ENCODE data around the gene CRACR2B. TPM values are rescaled to one million over a fixed set of nuclear protein-coding genes. Genes with fewer than 3 reads are reported as not detected.

CRACR2B gene
- total and polyA plus RNA-seq, 2 of the 8 experiments (the other 6 are each of a cell fraction or from before 2014, with no cell fraction given) = 18.2 to 26.4 TPM

DNA sequence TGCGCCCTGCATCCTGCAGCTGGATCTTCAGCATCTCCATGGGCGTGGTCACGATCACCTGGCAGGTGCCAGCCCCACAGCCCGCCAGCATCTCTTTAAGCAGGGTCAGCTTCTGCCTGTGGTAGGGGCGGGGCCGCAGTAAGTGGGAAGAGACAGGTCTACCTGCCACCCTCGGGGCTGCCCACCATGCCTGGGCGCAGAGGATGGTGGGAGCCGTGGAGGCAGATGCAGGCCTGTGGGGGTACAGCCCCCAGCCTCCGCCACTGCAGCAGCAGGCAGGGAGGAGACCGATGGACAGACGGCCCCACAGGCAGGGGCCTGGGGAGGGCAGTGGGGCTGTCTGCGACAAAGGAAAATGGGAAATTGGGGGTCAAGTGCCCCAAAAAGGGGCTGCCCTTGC lies 34.8 kb upstream of the CRACR2B start:
- H3K56ac ChIP-seq (replicated peaks; ENCODE audit: insufficient read length, low read depth, low read length) = no peak overlapping the region
- H3K36me3 ChIP-seq (ENCODE audit: control insufficient read depth in 2 of 4, insufficient read depth in 4 of 4, low read length in 3 of 4) = peaks cover 0 to 12% (median 0%) of the 10 kb centered on the region in 4 experiments; a peak in 3 of 8 replicates
- H4K91ac ChIP-seq (replicated peaks; ENCODE audit: insufficient read length, low read length) = no peak overlapping the region
- POLR2A ChIA-PET (ENCODE audit: partially characterized antibody) = interaction anchor here (0.7 to 53.0 kb wide), 3 partner anchors 16 to 44 kb away, joined by 3 to 1917 read pairs (median 43); partner anchors contain the start of genes CD151, CRACR2B, GATD1 and PNPLA2
- H2BK15ac ChIP-seq (ENCODE audit: low read length) = no peak overlapping the region
- CTCF ChIA-PET (ENCODE audit: partially characterized antibody) = interaction anchor here (0.6 to 2.2 kb wide), 3 partner anchors 10 to 20 kb away, joined by 3 to 10 read pairs (median 3); no protein-coding TSS in a partner anchor
- H3K4me1 ChIP-seq (replicated peaks in 1 of 4; ENCODE audit: control insufficient read depth in 3 of 4, insufficient read depth in 4 of 4, low read length in 3 of 4) = peaks cover 4 to 36% (median 25%) of the 10 kb centered on the region in 4 experiments
- H3K27me3 ChIP-seq (replicated peaks in 1 of 4; ENCODE audit: control insufficient read depth in 3 of 4, extremely low read depth in 1 of 4, insufficient read depth in 3 of 4, low read length in 3 of 4) = no peaks in the 10 kb centered on the region
- H4K20me1 ChIP-seq (replicated peaks in 1 of 2; ENCODE audit: control insufficient read depth in 1 of 2, insufficient read depth in 2 of 2, low read length in 2 of 2) = peaks cover 2 to 13% of the 10 kb centered on the region in 2 experiments
- H3K23ac ChIP-seq (ENCODE audit: insufficient read length) = no peak overlapping the region
- no peak for FAIRE-seq
- no peak overlapping the region for H2BK5ac ChIP-seq (ENCODE audit: low read depth, low read length)
- WGBS, 2 experiments (ENCODE audit: extremely low coverage in 1 of 2, insufficient coverage in 1 of 2, insufficient read length in 1 of 2, insufficient replicate concordance in 2 of 2, low coverage in 1 of 2, low lambda C conversion rate in 2 of 2, missing lambda C conversion rate in 1 of 2) = 91% methylated on average over 9 of the region's 13 CpGs; no CpG with 5 or more reads in 1 of the 2 experiments
- no peak overlapping the region for H3K4me2 ChIP-seq (ENCODE audit: insufficient read depth in 1 of 2, low read depth in 2 of 2, low read length in 2 of 2)
- H3K14ac ChIP-seq (ENCODE audit: insufficient read length) = no peak overlapping the region
- no peak overlapping the region for H3K18ac ChIP-seq (ENCODE audit: extremely low read depth, low read length)
- H3K4ac ChIP-seq (replicated peaks; ENCODE audit: insufficient read length, low read depth, low read length) = no peak overlapping the region
- H3K79me2 ChIP-seq (ENCODE audit: control insufficient read depth in 1 of 2, insufficient read depth in 2 of 2, low read length in 2 of 2) = peaks cover 0 to 5% of the 10 kb centered on the region in 2 experiments; a peak in 1 of 4 replicates
- H2BK20ac ChIP-seq (ENCODE audit: low read length) = no peak overlapping the region
- H3K79me1 ChIP-seq (ENCODE audit: low read depth, low read length) = peaks cover 7% of the 10 kb centered on the region; the same call in 1 of the 2 replicates
- H4K8ac ChIP-seq (ENCODE audit: extremely low read depth, insufficient read depth, low read length) = no peak overlapping the region
- no peaks in the 10 kb centered on the region for H3K9me3 ChIP-seq (ENCODE audit: insufficient read depth in 2 of 2, low read depth in 1 of 2, low read length in 1 of 2)
- no peak for DNase-seq (ENCODE audit: low read depth in 1 of 2, low spot score in 2 of 2)
- no peak overlapping the region for H2BK12ac ChIP-seq (ENCODE audit: low read depth, low read length)
- no peak overlapping the region for H3K27ac ChIP-seq (ENCODE audit: low read depth, low read length)
- H3K23me2 ChIP-seq (ENCODE audit: low read depth, low read length) = peaks cover 7% of the 10 kb centered on the region
- no peak overlapping the region for H3K4me3 ChIP-seq (ENCODE audit: extremely low read depth in 1 of 4, insufficient read depth in 2 of 4, low read depth in 3 of 4, low read length in 4 of 4)
- no peak overlapping the region for H2BK120ac ChIP-seq (replicated peaks; ENCODE audit: low read depth, low read length)
- H3K9ac ChIP-seq (replicated peaks in 1 of 4; ENCODE audit: extremely low read depth in 1 of 4, low read depth in 3 of 4, low read length in 3 of 4) = no peak overlapping the region
- TF ChIP-seq EGR1 (IDR thresholded peaks at IDR 0.05; ENCODE audit: borderline replicate concordance, low read depth, low read length) (no peak), NRF1 (IDR thresholded peaks at IDR 0.05; ENCODE audit: low read depth, low read length) (no peak), BRCA1 (IDR thresholded peaks at IDR 0.05; ENCODE audit: low read depth, low read length) (no peak), TCF12 (IDR thresholded peaks at IDR 0.05; ENCODE audit: low read depth, low read length) (no peak), CBX8 (IDR thresholded peaks at IDR 0.05; ENCODE audit: borderline replicate concordance, low read depth, low read length) (no peak)
- TF ChIP-seq, protein P1, sequence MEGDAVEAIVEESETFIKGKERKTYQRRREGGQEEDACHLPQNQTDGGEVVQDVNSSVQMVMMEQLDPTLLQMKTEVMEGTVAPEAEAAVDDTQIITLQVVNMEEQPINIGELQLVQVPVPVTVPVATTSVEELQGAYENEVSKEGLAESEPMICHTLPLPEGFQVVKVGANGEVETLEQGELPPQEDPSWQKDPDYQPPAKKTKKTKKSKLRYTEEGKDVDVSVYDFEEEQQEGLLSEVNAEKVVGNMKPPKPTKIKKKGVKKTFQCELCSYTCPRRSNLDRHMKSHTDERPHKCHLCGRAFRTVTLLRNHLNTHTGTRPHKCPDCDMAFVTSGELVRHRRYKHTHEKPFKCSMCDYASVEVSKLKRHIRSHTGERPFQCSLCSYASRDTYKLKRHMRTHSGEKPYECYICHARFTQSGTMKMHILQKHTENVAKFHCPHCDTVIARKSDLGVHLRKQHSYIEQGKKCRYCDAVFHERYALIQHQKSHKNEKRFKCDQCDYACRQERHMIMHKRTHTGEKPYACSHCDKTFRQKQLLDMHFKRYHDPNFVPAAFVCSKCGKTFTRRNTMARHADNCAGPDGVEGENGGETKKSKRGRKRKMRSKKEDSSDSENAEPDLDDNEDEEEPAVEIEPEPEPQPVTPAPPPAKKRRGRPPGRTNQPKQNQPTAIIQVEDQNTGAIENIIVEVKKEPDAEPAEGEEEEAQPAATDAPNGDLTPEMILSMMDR (IDR thresholded peaks at IDR 0.05; ENCODE audit: control extremely low read depth in 1 of 3, insufficient read depth in 1 of 3, low read depth in 1 of 3, low read length in 3 of 3) = no peak
- no peak overlapping the region for H2AK5ac ChIP-seq (ENCODE audit: low read depth, low read length)
- no peak overlapping the region for H4K5ac ChIP-seq (ENCODE audit: insufficient read length, low read depth, low read length)
- H2AFZ ChIP-seq (ENCODE audit: low read length) = no peak overlapping the region

Data from H1 (cell line).